Tibial nerve (tissue), 4 donors: ENCODE results near the gene USP25. TPM values are rescaled to one million over a fixed set of nuclear protein-coding genes. Genes with fewer than 3 reads are reported as not detected.

Source experiments
- DNase-seq, 2 donors: peaks; one replicate each; pipeline ENCODE4 v3.0.0-alpha.2; 2019; ENCODE audit warnings: low spot score in 2 of 2
- H3K27ac ChIP-seq, 4 donors: fragments of 200-600 bp; sonication (generic) in 3 of 4; one replicate each; pipeline ENCODE4 v1.5.1; 2017 to 2019; ENCODE audit warnings: mild to moderate bottlenecking in 1 of 4
- H3K27me3 ChIP-seq, 2 donors: fragments of 200-600 bp; sonication (generic) in 1 of 2; one replicate each; pipeline versions ENCODE4 v1.5.1 to v1.6.0; 2017 to 2019
- H3K36me3 ChIP-seq, 3 donors: fragments of 200-600 bp; sonication (generic); one replicate each; pipeline ENCODE4 v1.5.1; 2018 to 2019
- H3K4me1 ChIP-seq, 4 donors: fragments of 200-600 bp; sonication (generic) in 3 of 4; one replicate each; pipeline ENCODE4 v1.5.1; 2017 to 2019
- H3K4me3 ChIP-seq, 4 donors: fragments of 200-600 bp; sonication (generic) in 3 of 4; one replicate each; pipeline ENCODE4 v1.5.1; 2017 to 2019; ENCODE audit warnings: mild to moderate bottlenecking in 1 of 4, moderate library complexity in 1 of 4
- H3K9me3 ChIP-seq, 4 donors: fragments of 200-600 bp; sonication (generic) in 3 of 4; one replicate each; pipeline ENCODE4 v1.5.1; 2017 to 2019
- EP300 ChIP-seq, 2 donors: sonication (generic); formaldehyde crosslinking; IDR thresholded peaks; one replicate each; pipeline ENCODE4 v1.6.1; 2017; ENCODE audit warnings: antibody characterized with exemption in 2 of 2, mild to moderate bottlenecking in 1 of 2
- POLR2A ChIP-seq, 2 donors: fragments of 450-650 bp; IDR thresholded peaks; one replicate each; pipeline ENCODE4 v1.6.1; 2017; ENCODE audit warnings: antibody characterized with exemption in 2 of 2, mild to moderate bottlenecking in 2 of 2, moderate library complexity in 2 of 2
- WGBS, 2 donors: methylation state at CpG; one replicate each; pipeline ENCODE4 v1.1.5; 2018; 5-methylcytosine and 5-hydroxymethylcytosine counted together
- total RNA-seq, 4 donors: library from RNA; depleted of rRNA; stranded (reverse); fragments of >200 nt; gene quantifications; one replicate each; pipeline ENCODE4 v1.1.0, GENCODE V29; 2016
- TF ChIP-seq, protein P1 (sequence below), 5 experiments: fragments of 200-600 bp in 3 of 5; fragments of 450-650 bp in 2 of 5; sonication (generic) in 3 of 5; IDR thresholded peaks; one replicate each; pipeline ENCODE4 v1.5.1; 2016 to 2019; ENCODE audit warnings: antibody characterized with exemption in 5 of 5, mild to moderate bottlenecking in 3 of 5, moderate library complexity in 2 of 5

Gene USP25
- total RNA-seq, 4 donors from 2014 or later = 59.6 to 79.8 (median 69.9) TPM

DNA sequence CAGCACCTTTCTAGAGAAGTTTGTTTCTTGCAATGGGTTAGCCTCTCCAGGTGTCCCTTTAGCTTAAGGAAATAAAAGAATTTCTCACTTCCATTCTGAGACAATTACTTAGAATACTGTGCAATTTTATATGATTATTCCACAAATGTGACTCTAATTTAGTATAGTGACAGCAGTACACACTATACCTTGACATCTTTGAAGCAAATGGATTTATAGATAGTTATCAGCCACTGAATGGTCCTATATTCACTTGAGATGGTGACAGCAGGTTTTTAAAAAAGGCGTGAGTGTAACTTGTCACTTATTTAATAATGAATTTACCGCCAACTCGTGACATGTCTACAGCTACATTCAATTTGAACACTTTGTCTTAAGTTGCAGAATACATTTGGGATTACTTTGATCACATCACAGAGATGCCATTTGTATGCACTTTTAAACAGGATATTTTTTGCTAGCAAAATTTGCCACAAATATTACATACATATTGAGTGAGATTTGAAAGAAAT, 71.6 kb downstream of the USP25 start:
- H3K27me3 ChIP-seq = no peaks in the 10 kb centered on the region
- H3K27ac ChIP-seq = no peak overlapping the region
- peaks cover 0 to 16% (median 0%) of the 10 kb centered on the region in 4 donors for H3K4me1 ChIP-seq
- DNase-seq = no peak
- no peak overlapping the region for H3K4me3 ChIP-seq
- H3K36me3 ChIP-seq = no peaks in the 10 kb centered on the region
- TF ChIP-seq EP300 (IDR thresholded peaks at IDR 0.05) = no peak
- TF ChIP-seq, protein P1, sequence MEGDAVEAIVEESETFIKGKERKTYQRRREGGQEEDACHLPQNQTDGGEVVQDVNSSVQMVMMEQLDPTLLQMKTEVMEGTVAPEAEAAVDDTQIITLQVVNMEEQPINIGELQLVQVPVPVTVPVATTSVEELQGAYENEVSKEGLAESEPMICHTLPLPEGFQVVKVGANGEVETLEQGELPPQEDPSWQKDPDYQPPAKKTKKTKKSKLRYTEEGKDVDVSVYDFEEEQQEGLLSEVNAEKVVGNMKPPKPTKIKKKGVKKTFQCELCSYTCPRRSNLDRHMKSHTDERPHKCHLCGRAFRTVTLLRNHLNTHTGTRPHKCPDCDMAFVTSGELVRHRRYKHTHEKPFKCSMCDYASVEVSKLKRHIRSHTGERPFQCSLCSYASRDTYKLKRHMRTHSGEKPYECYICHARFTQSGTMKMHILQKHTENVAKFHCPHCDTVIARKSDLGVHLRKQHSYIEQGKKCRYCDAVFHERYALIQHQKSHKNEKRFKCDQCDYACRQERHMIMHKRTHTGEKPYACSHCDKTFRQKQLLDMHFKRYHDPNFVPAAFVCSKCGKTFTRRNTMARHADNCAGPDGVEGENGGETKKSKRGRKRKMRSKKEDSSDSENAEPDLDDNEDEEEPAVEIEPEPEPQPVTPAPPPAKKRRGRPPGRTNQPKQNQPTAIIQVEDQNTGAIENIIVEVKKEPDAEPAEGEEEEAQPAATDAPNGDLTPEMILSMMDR (IDR thresholded peaks at IDR 0.05) = no peak
- TF ChIP-seq POLR2A (IDR thresholded peaks at IDR 0.05) = no peak
- WGBS, 2 donors = 96 to 97% methylated on average over 3 of the region's 3 CpGs
- H3K9me3 ChIP-seq = peaks cover 0 to 6% (median 0%) of the 10 kb centered on the region in 4 donors

DNA sequence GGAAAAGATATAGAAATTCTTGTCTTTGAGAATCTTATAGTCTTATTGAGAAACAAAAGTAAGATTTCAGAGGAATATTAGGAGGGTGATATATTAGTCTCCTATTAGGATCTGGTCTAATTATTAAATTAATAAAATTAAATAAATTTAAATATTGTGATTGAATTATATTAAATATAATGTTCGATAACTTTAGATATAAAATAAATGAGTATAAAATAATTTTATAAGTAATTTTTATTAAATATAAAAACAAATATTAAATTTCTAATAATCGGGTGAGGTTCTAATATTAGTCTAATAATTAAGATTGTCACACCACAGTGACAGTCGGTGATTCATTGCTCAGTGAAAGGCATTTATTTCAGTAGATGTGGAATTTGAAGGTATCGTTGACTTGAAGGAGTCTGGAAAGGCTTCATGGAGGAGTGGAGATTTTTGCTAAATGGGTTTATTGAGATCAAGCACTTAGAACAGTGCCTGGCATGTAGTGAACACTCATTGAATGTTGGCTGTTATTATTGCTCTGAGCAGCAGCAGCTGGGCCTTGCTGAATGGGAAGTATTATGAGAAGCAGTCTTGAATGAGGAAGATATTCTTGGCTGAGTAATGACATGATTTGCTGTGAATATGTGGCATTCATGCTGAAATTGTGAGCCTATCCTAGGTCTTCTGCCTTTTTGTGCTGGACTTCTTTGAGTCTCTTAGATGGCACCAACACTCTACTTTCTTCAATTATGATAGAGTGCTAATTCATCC, 74.6 kb downstream of the USP25 start:
- Histone ChIP-seq H3K9me3 (peaks cover 0 to 6% (median 0%) of the 10 kb centered on the region in 4 donors), H3K36me3 (no peaks in the 10 kb centered on the region), H3K4me3 (no peak overlapping the region), H3K4me1 (peaks cover 0 to 13% (median 0%) of the 10 kb centered on the region in 4 donors), H3K27ac (no peak overlapping the region), H3K27me3 (no peaks in the 10 kb centered on the region)
- no peak for DNase-seq
- 69 to 72% methylated on average over 4 of the region's 4 CpGs for WGBS, 2 donors
- TF ChIP-seq, protein P1 (IDR thresholded peaks at IDR 0.05) = no peak
- TF ChIP-seq EP300 (IDR thresholded peaks at IDR 0.05) = peak in 1 of 2 donors; percentile 25

DNA sequence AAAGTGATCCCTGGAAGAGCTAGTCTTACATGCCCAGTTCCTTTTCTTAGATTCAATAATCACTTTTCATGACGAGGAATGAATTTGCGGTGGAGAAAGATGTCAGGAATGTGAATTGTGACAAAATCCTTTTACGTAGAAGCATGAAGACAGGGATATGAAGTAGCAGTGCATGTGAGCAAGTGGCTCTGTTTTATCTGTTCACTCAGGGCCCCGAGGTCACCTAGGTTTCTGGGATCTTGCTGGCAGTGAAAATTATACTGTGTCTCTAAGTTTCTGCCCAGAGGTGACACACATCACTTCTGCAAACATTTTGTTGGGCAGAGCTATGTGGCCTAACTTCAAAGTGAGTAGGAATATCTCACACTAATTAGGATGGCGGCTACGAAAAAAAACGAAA, 79.3 kb downstream of the USP25 start:
- TF ChIP-seq EP300 (IDR thresholded peaks at IDR 0.05) (no peak), POLR2A (IDR thresholded peaks at IDR 0.05) (no peak)
- TF ChIP-seq, protein P1 (IDR thresholded peaks at IDR 0.05) = no peak
- Histone ChIP-seq H3K4me3 (no peak overlapping the region), H3K4me1 (peaks cover 0 to 13% (median 0%) of the 10 kb centered on the region in 4 donors), H3K27me3 (no peaks in the 10 kb centered on the region), H3K27ac (no peak overlapping the region), H3K9me3 (no peaks in the 10 kb centered on the region), H3K36me3 (peaks cover 0 to 18% (median 0%) of the 10 kb centered on the region in 3 donors)
- DNase-seq = no peak
- 92 to 93% methylated on average over 7 of the region's 7 CpGs for WGBS, 2 donors

DNA sequence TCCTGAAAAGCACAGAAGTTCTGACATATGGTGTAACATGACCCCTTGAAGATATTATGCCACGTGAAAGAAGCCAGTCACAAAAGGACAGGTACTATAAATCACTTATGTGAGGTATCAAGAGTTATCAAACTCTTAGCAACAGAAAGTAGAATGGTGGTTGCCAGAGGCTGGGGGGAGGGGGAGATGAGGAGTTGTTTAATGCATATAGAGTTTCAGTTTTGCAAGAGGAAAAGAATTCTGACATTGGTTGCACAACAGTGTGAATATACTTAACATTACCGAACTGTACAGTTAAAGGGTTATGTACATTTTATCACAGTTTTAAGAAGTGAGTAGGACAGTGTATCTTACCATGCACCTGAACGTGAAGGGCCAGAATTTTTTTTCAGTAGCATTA, 80.0 kb downstream of the USP25 start:
- DNase-seq = no peak
- no peak overlapping the region for H3K27ac ChIP-seq
- H3K4me3 ChIP-seq = no peak overlapping the region
- H3K27me3 ChIP-seq = no peaks in the 10 kb centered on the region
- 72 to 76% methylated on average over 3 of the region's 3 CpGs for WGBS, 2 donors
- H3K9me3 ChIP-seq = no peaks in the 10 kb centered on the region
- TF ChIP-seq EP300 (IDR thresholded peaks at IDR 0.05) (no peak), POLR2A (IDR thresholded peaks at IDR 0.05) (no peak)
- TF ChIP-seq, protein P1 (IDR thresholded peaks at IDR 0.05) = no peak
- peaks cover 0 to 21% (median 0%) of the 10 kb centered on the region in 3 donors for H3K36me3 ChIP-seq
- H3K4me1 ChIP-seq = peaks cover 0 to 8% (median 0%) of the 10 kb centered on the region in 4 donors

DNA sequence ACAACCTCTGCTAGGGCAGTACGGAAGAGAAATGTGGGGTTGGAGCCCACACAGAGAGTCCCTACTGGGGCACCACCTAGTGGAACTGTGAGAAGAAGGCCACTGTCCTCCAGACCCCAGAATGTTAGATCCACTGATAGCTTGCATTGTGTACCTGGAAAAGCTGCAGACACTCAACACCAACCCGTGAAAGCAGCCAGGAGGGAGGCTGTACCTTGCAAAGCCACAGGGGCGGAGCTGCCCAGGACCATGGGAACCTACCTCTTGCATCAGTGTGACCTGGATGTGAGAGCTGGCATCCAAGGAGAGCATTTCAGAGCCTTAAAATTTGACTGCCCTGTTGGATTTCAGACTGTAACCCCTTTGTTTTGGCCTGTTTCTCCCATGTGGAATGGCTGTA, 85.5 kb downstream of the USP25 start:
- Histone ChIP-seq H3K4me3 (no peak overlapping the region), H3K36me3 (peaks cover 0 to 52% (median 2%) of the 10 kb centered on the region in 3 donors), H3K4me1 (no peaks in the 10 kb centered on the region), H3K27ac (no peak overlapping the region), H3K27me3 (no peaks in the 10 kb centered on the region), H3K9me3 (no peaks in the 10 kb centered on the region)
- DNase-seq = no peak
- no peak for TF ChIP-seq POLR2A (IDR thresholded peaks at IDR 0.05)
- TF ChIP-seq, protein P1 (IDR thresholded peaks at IDR 0.05) = no peak
- no peak for TF ChIP-seq EP300 (IDR thresholded peaks at IDR 0.05)
- 97 to 100% methylated on average over 2 to 3 of the region's 3 CpGs for WGBS, 2 donors
